ENCODE results near the gene SLC39A9.

- TF ChIP-seq CTCF (IDR thresholded peaks at IDR 0.05; ENCODE audit: poor library complexity) (no peak), EZH2 (IDR thresholded peaks at IDR 0.05; ENCODE audit: borderline replicate concordance) (no peak)
Observed at GRCh38 chr14:69375722-69376121, 22.8 kb upstream of the SLC39A9 start.

All from hepatocyte (in vitro differentiated cells).